OCI-LY3 (cell line): ENCODE results near the gene CNTNAP2.
"Not testable (repeated sequence)": the region's sequence is repeated elsewhere in the genome, so short reads cannot be mapped to it uniquely, and the experiment has no call there.

ENCODE experiments used
- H2AFZ ChIP-seq: fragments of 200-600, 300-600 bp; shearing (Covaris generic); 2 replicates; pipeline ENCODE4 v1.6.0; 2014; ENCODE audit warnings: antibody characterized with exemption, low read depth, low read length
- H3K27ac ChIP-seq: fragments of 200-600, 300-600 bp; sonication (generic); 2 replicates; pipeline ENCODE4 v1.5.1; 2014; ENCODE audit warnings: mild to moderate bottlenecking, low read length, moderate library complexity, mixed read lengths
- H3K27me3 ChIP-seq: fragments of 200-600, 300-600 bp; sonication (generic); 2 replicates; pipeline ENCODE4 v1.6.1; 2014; ENCODE audit warnings: low read depth, low read length, mixed read lengths
- H3K36me3 ChIP-seq: fragments of 200-600, 300-600 bp; sonication (generic); replicated peaks from 2 replicates; pipeline ENCODE3; 2014; ENCODE audit warnings: low read depth, low read length, mixed read lengths
- H3K4me1 ChIP-seq: fragments of 300-600, 200-600 bp; sonication (generic); 2 replicates; pipeline ENCODE4 v1.6.1; 2014; ENCODE audit warnings: low read length, mixed read lengths
- H3K4me2 ChIP-seq: fragments of 200-600, 300-600 bp; sonication (generic); 2 replicates; pipeline ENCODE4 v1.6.1; 2014; ENCODE audit warnings: low read length, mixed read lengths
- H3K4me3 ChIP-seq: fragments of 300-600, 200-600 bp; sonication (generic); 2 replicates; pipeline ENCODE4 v1.5.1; 2014; ENCODE audit warnings: antibody characterized with exemption, mild to moderate bottlenecking, low read length, moderate library complexity
- H3K79me2 ChIP-seq: fragments of 300-600, 200-600 bp; shearing (Covaris generic); 2 replicates; pipeline ENCODE4 v1.6.1; 2014; ENCODE audit warnings: mild to moderate bottlenecking, low read length, mixed read lengths
- H3K9ac ChIP-seq: fragments of 300-600, 200-600 bp; shearing (Covaris generic); 2 replicates; pipeline ENCODE4 v1.6.0; 2014; ENCODE audit warnings: mild to moderate bottlenecking, low read length, moderate library complexity
- H3K9me3 ChIP-seq: fragments of 200-600, 300-600 bp; shearing (Covaris generic); 2 replicates; pipeline ENCODE4 v1.6.1; 2014; ENCODE audit warnings: low read length, mixed read lengths; ENCODE audit not compliant: insufficient read depth
- H4K20me1 ChIP-seq: fragments of 200-600, 300-600 bp; sonication (generic); 2 replicates; pipeline ENCODE4 v1.6.1; 2016; ENCODE audit warnings: low read length, mixed read lengths; ENCODE audit not compliant: insufficient read depth
- EZH2phosphoT487 ChIP-seq: fragments of 200-600 bp; shearing (Covaris generic); IDR thresholded peaks from 2 replicates; pipeline ENCODE4 v1.6.1; 2018; ENCODE audit warnings: antibody characterized with exemption, mixed run types, low read depth
- TF ChIP-seq, protein P1 (sequence below): fragments of 200-600, 300-600 bp; sonication (generic); IDR thresholded peaks from 2 replicates; pipeline ENCODE4 v1.5.1; 2014; ENCODE audit warnings: antibody characterized with exemption, low read length, low read depth

Gene CNTNAP2

GRCh38 chr7:148056406-148056805 is 1939.8 kb downstream of the CNTNAP2 start:
- Histone ChIP-seq H3K4me1 (peaks cover 2% of the 10 kb centered on the region), H4K20me1 (no peaks in the 10 kb centered on the region), H2AFZ (no peak overlapping the region), H3K4me3 (no peak overlapping the region), H3K9ac (no peak overlapping the region), H3K27ac (no peak overlapping the region), H3K4me2 (no peak overlapping the region), H3K27me3 (peaks cover 16% of the 10 kb centered on the region; the same call in 1 of the 2 replicates), H3K36me3 (no peaks in the 10 kb centered on the region), H3K79me2 (no peaks in the 10 kb centered on the region), H3K9me3 (no peaks in the 10 kb centered on the region)
- TF ChIP-seq EZH2phosphoT487: no peak
- TF ChIP-seq, protein P1, sequence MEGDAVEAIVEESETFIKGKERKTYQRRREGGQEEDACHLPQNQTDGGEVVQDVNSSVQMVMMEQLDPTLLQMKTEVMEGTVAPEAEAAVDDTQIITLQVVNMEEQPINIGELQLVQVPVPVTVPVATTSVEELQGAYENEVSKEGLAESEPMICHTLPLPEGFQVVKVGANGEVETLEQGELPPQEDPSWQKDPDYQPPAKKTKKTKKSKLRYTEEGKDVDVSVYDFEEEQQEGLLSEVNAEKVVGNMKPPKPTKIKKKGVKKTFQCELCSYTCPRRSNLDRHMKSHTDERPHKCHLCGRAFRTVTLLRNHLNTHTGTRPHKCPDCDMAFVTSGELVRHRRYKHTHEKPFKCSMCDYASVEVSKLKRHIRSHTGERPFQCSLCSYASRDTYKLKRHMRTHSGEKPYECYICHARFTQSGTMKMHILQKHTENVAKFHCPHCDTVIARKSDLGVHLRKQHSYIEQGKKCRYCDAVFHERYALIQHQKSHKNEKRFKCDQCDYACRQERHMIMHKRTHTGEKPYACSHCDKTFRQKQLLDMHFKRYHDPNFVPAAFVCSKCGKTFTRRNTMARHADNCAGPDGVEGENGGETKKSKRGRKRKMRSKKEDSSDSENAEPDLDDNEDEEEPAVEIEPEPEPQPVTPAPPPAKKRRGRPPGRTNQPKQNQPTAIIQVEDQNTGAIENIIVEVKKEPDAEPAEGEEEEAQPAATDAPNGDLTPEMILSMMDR: no peak

GRCh38 chr7:148058092-148058491 is 1941.5 kb downstream of the CNTNAP2 start:
- no peak overlapping the region for H3K4me3 ChIP-seq
- H3K36me3 ChIP-seq: no peaks in the 10 kb centered on the region
- no peaks in the 10 kb centered on the region for H3K4me1 ChIP-seq
- no peaks in the 10 kb centered on the region for H3K9me3 ChIP-seq
- no peak overlapping the region for H3K9ac ChIP-seq
- H4K20me1 ChIP-seq: no peaks in the 10 kb centered on the region
- H3K27me3 ChIP-seq: peaks cover 16% of the 10 kb centered on the region; the same call in 1 of the 2 replicates
- H3K27ac ChIP-seq: no peak overlapping the region
- TF ChIP-seq, protein P1: no peak
- TF ChIP-seq EZH2phosphoT487: no peak
- no peak overlapping the region for H3K4me2 ChIP-seq
- H2AFZ ChIP-seq: no peak overlapping the region
- H3K79me2 ChIP-seq: no peaks in the 10 kb centered on the region

DNA sequence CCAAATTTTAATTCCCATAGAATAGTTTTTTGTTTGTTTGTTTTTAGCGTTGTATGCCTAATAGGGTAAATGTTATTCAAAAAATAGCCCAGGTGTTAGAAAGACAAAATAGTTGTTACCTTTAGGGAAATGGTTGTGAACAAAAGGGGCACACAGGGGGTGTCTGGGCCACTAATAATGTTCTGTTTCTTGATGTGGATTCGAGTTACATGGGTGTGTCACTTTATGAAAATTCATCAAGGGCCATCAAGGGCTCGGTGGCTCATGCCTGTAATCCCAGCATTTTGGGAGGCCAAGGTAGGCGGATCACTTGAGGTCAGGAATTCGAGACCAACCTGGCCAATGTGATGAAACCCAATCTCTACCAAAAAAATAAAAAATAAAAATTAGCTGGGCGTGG is 1942.2 kb downstream of the CNTNAP2 start:
- H3K27me3 ChIP-seq: peaks cover 16% of the 10 kb centered on the region; the same call in 1 of the 2 replicates
- no peak overlapping the region for H2AFZ ChIP-seq
- H4K20me1 ChIP-seq: no peaks in the 10 kb centered on the region
- H3K4me2 ChIP-seq: no peak overlapping the region
- no peak overlapping the region for H3K9ac ChIP-seq
- no peaks in the 10 kb centered on the region for H3K9me3 ChIP-seq
- H3K79me2 ChIP-seq: no peaks in the 10 kb centered on the region
- H3K4me1 ChIP-seq: no peaks in the 10 kb centered on the region
- no peaks in the 10 kb centered on the region for H3K36me3 ChIP-seq
- no peak overlapping the region for H3K4me3 ChIP-seq
- no peak overlapping the region for H3K27ac ChIP-seq
- no peak for TF ChIP-seq EZH2phosphoT487
- TF ChIP-seq, protein P1: no peak

DNA sequence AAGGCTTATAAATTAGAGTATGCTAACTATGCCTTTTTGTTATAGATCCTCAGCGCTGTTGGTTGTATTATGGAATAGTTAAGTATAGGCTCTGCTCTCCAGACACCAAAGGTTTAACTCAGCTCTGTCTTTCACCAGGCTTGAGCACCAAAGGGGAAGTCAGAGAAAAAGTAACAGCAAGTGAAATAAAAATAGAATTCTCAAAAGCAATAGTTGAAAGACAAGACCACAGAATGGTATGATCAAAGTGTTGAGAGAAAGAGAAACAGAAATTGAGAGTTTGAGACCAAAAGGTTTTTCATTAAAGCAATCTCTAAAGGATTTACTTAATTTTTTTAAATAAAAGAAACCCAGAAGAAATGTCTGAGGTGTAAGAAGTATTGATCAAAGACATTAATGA is 1944.1 kb downstream of the CNTNAP2 start:
- no peak overlapping the region for H3K4me2 ChIP-seq

DNA sequence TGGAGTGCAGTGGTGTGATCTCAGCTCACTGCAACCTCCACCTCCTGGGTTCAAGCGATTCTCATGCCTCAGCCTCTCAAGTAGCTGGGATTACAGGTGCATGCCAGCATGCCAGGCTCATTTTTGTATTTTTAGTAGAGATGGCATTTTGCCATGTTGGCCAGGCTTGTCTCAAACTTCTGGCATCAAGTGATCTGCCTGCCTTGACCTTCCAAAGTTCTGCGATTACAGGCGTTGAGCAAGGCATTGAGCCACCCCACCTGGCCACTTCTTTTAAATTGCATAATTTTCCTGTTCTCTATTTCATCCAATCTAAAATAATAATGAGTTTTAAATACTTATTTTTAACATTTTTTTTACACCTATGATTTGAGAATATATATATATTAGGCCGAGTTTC is 1961.5 kb downstream of the CNTNAP2 start:
- H3K36me3 ChIP-seq, H3K9me3 ChIP-seq, H4K20me1 ChIP-seq, H3K4me1 ChIP-seq, H3K79me2 ChIP-seq, H3K9ac ChIP-seq, H3K27ac ChIP-seq, H3K4me3 ChIP-seq, H3K27me3 ChIP-seq, H3K4me2 ChIP-seq, H2AFZ ChIP-seq: not testable (repeated sequence)

More for the DNA sequence above, 1944.1 kb downstream of the CNTNAP2 start:
- no peaks in the 10 kb centered on the region for H3K4me1 ChIP-seq
- H3K36me3 ChIP-seq: no peaks in the 10 kb centered on the region
- H3K9ac ChIP-seq: no peak overlapping the region
- H3K79me2 ChIP-seq: no peaks in the 10 kb centered on the region
- H3K27me3 ChIP-seq: peaks cover 16% of the 10 kb centered on the region; the same call in 1 of the 2 replicates
- TF ChIP-seq, protein P1: no peak
- no peak for TF ChIP-seq EZH2phosphoT487
- no peak overlapping the region for H3K27ac ChIP-seq
- H4K20me1 ChIP-seq: no peaks in the 10 kb centered on the region
- no peaks in the 10 kb centered on the region for H3K9me3 ChIP-seq
- no peak overlapping the region for H2AFZ ChIP-seq
- no peak overlapping the region for H3K4me3 ChIP-seq
